Measurements from ENCODE around the gene ZCWPW1. TPM values are rescaled to one million over a fixed set of nuclear protein-coding genes. Genes with fewer than 3 reads are reported as not detected.

Gene ZCWPW1
- total and polyA plus RNA-seq, 2 of the 13 experiments (the other 11 are each of a cell fraction or from before 2014, with no cell fraction given), result 2.4 to 2.5 TPM

- no peak for TF ChIP-seq HOMEZ (CRISPR knock-in tag; IDR thresholded peaks at IDR 0.05; ENCODE audit: low read depth)
- TF ChIP-seq PBX2 (CRISPR knock-in tag; IDR thresholded peaks at IDR 0.05), result no peak
- TF ChIP-seq IKZF1 (IDR thresholded peaks at IDR 0.05), result no peak
- TF ChIP-seq CEBPB (IDR thresholded peaks at IDR 0.05; ENCODE audit: borderline replicate concordance, low read depth, low read length), result no peak
- TF ChIP-seq ISL2 (CRISPR knock-in tag; IDR thresholded peaks at IDR 0.05), result peak; percentile 44; the same call in 1 of the 2 replicates
- TF ChIP-seq, protein P1, sequence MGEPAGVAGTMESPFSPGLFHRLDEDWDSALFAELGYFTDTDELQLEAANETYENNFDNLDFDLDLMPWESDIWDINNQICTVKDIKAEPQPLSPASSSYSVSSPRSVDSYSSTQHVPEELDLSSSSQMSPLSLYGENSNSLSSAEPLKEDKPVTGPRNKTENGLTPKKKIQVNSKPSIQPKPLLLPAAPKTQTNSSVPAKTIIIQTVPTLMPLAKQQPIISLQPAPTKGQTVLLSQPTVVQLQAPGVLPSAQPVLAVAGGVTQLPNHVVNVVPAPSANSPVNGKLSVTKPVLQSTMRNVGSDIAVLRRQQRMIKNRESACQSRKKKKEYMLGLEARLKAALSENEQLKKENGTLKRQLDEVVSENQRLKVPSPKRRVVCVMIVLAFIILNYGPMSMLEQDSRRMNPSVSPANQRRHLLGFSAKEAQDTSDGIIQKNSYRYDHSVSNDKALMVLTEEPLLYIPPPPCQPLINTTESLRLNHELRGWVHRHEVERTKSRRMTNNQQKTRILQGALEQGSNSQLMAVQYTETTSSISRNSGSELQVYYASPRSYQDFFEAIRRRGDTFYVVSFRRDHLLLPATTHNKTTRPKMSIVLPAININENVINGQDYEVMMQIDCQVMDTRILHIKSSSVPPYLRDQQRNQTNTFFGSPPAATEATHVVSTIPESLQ (CRISPR knock-in tag; conservative IDR thresholded peaks at IDR 0.05), result no peak
- no peak for TF ChIP-seq PLSCR1 (CRISPR knock-in tag; IDR thresholded peaks at IDR 0.05; ENCODE audit: borderline replicate concordance)
- no peak; the same call in 1 of the 2 replicates for TF ChIP-seq NAIF1 (CRISPR knock-in tag; IDR thresholded peaks at IDR 0.05; ENCODE audit: borderline replicate concordance)
- no peak for TF ChIP-seq REXO4 (CRISPR knock-in tag; IDR thresholded peaks at IDR 0.05; ENCODE audit: borderline replicate concordance)
- TF ChIP-seq, protein P2, sequence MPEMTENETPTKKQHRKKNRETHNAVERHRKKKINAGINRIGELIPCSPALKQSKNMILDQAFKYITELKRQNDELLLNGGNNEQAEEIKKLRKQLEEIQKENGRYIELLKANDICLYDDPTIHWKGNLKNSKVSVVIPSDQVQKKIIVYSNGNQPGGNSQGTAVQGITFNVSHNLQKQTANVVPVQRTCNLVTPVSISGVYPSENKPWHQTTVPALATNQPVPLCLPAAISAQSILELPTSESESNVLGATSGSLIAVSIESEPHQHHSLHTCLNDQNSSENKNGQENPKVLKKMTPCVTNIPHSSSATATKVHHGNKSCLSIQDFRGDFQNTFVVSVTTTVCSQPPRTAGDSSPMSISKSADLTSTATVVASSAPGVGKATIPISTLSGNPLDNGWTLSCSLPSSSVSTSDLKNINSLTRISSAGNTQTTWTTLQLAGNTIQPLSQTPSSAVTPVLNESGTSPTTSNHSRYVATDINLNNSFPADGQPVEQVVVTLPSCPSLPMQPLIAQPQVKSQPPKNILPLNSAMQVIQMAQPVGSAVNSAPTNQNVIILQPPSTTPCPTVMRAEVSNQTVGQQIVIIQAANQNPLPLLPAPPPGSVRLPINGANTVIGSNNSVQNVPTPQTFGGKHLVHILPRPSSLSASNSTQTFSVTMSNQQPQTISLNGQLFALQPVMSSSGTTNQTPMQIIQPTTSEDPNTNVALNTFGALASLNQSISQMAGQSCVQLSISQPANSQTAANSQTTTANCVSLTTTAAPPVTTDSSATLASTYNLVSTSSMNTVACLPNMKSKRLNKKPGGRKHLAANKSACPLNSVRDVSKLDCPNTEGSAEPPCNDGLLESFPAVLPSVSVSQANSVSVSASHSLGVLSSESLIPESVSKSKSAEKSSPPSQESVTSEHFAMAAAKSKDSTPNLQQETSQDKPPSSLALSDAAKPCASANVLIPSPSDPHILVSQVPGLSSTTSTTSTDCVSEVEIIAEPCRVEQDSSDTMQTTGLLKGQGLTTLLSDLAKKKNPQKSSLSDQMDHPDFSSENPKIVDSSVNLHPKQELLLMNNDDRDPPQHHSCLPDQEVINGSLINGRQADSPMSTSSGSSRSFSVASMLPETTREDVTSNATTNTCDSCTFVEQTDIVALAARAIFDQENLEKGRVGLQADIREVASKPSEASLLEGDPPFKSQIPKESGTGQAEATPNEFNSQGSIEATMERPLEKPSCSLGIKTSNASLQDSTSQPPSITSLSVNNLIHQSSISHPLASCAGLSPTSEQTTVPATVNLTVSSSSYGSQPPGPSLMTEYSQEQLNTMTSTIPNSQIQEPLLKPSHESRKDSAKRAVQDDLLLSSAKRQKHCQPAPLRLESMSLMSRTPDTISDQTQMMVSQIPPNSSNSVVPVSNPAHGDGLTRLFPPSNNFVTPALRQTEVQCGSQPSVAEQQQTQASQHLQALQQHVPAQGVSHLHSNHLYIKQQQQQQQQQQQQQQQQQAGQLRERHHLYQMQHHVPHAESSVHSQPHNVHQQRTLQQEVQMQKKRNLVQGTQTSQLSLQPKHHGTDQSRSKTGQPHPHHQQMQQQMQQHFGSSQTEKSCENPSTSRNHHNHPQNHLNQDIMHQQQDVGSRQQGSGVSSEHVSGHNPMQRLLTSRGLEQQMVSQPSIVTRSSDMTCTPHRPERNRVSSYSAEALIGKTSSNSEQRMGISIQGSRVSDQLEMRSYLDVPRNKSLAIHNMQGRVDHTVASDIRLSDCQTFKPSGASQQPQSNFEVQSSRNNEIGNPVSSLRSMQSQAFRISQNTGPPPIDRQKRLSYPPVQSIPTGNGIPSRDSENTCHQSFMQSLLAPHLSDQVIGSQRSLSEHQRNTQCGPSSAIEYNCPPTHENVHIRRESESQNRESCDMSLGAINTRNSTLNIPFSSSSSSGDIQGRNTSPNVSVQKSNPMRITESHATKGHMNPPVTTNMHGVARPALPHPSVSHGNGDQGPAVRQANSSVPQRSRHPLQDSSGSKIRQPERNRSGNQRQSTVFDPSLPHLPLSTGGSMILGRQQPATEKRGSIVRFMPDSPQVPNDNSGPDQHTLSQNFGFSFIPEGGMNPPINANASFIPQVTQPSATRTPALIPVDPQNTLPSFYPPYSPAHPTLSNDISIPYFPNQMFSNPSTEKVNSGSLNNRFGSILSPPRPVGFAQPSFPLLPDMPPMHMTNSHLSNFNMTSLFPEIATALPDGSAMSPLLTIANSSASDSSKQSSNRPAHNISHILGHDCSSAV (CRISPR knock-in tag; IDR thresholded peaks at IDR 0.05; ENCODE audit: borderline replicate concordance), result no peak
- TF ChIP-seq ARID2 (CRISPR knock-in tag; IDR thresholded peaks at IDR 0.05; ENCODE audit: borderline replicate concordance), result 0 out of 2 replicates have a peak, but pooled peaks have one; percentile 30
- TF ChIP-seq PHF5A (CRISPR knock-in tag; IDR thresholded peaks at IDR 0.05; ENCODE audit: low read depth, unreplicated experiment), result peak; percentile 17
- no peak for TF ChIP-seq JUNB (CRISPR knock-in tag; IDR thresholded peaks at IDR 0.05; ENCODE audit: borderline replicate concordance)
Measured at GRCh38 chr7:100429637-100430492, 1.4 kb upstream of the ZCWPW1 start, which contains the start of gene MEPCE (continued).

Data from HepG2 (cell line).